GM23248 (cell line): Measurements from ENCODE around the gene YWHAG.

Experiments
- EZH2 ChIP-seq: fragments of 200-600 bp; sonication (generic); IDR thresholded peaks from 2 replicates; pipeline ENCODE4 v1.6.1; 2018; ENCODE audit warnings: antibody characterized with exemption, mild to moderate bottlenecking; ENCODE audit not compliant: insufficient read depth, poor library complexity, severe bottlenecking
- EZH2phosphoT487 ChIP-seq: fragments of 200-600 bp; sonication (generic); IDR thresholded peaks from 2 replicates; pipeline ENCODE4 v1.6.1; 2018; ENCODE audit warnings: antibody characterized with exemption, moderate library complexity, mild to moderate bottlenecking, low read depth; ENCODE audit not compliant: insufficient read depth

- TF ChIP-seq EZH2 (no peak), EZH2phosphoT487 (no peak)
Measured at GRCh38 chr7:76403780-76404494, 45.1 kb upstream of the YWHAG start.
